K562 (cell line): ENCODE measurements around the gene NKAPL. TPM values are rescaled to one million over a fixed set of nuclear protein-coding genes. Genes with fewer than 3 reads are reported as not detected.
A peak's percentile ranks its signal among the peaks of the same experiment; 100 is the strongest.

Experiments
- ETV6 ChIP-seq, 3 experiments: fragments of 150-350 bp in 1 of 3; sonication (generic) in 1 of 3; formaldehyde crosslinking in 1 of 3; IDR thresholded peaks; 2 replicates each; pipeline versions ENCODE4 v1.6.1 to v1.8.0; 2014 to 2022; ENCODE audit warnings: borderline replicate concordance in 2 of 3, low read depth in 2 of 3, antibody characterized with exemption in 1 of 3, low read length in 1 of 3, mild to moderate bottlenecking in 1 of 3, missing genetic modification reagents in 1 of 3
- FOSL1 ChIP-seq: fragments of 200-800 bp; sonication (Bioruptor generic); conservative IDR thresholded peaks from 2 replicates; pipeline ENCODE4 v1.6.1; 2016; ENCODE audit warnings: missing genetic modification characterization, missing compliant biosample characterization
- MCM5 ChIP-seq: fragments of 450-650 bp; IDR thresholded peaks from 2 replicates; pipeline ENCODE4 v1.6.1; 2016; ENCODE audit warnings: low read depth
- POLR2B ChIP-seq: fragments of 450-650 bp; IDR thresholded peaks from 2 replicates; pipeline ENCODE4 v1.6.1; 2018; ENCODE audit warnings: low read depth; ENCODE audit not compliant: partially characterized antibody
- TAF9B ChIP-seq: fragments of 450-650 bp; IDR thresholded peaks from 2 replicates; pipeline ENCODE4 v1.6.1; 2018; ENCODE audit warnings: mild to moderate bottlenecking; ENCODE audit not compliant: partially characterized antibody
- XRCC4 ChIP-seq: IDR thresholded peaks from one replicate; pipeline ENCODE4 v1.6.1; 2011; ENCODE audit not compliant: insufficient read depth, insufficient read length; ENCODE audit errors: extremely low read depth
- polyA plus RNA-seq, 8 experiments: library from polyadenylated mRNA; depleted of rRNA in 4 of 8; stranded (reverse) in 5 of 8; unstranded in 3 of 8; fragments of >200 nt; fragmentation: Nextera tagmentation in 2 of 8; fragmentation: Illumina TruSeq in 1 of 8; extraction: Ambion mirVana in 2 of 8; extraction: Trizol in 1 of 8; gene quantifications; 2 replicates each; pipeline versions ENCODE4 v1.2.1 to v1.2.3, GENCODE V29; 2011 to 2014; ENCODE audit warnings: inconsistent platforms in 1 of 8, missing spikeins in 1 of 8
- total RNA-seq, 7 experiments: library from RNA; depleted of rRNA in 6 of 7; stranded (reverse); fragments of >200 nt in 6 of 7; fragmentation: Illumina TruSeq in 2 of 7; extraction: Trizol in 2 of 7; gene quantifications; 2 replicates each; pipeline versions ENCODE4 v1.2.1 to v1.2.3, GENCODE V29; 2011 to 2021; ENCODE audit warnings: low replicate concordance in 1 of 7
- TF ChIP-seq, protein P1 (sequence below), 2 experiments: fragments of 450-650 bp in 1 of 2; sonication (generic) in 1 of 2; formaldehyde crosslinking in 1 of 2; IDR thresholded peaks; 2 replicates each; pipeline versions ENCODE4 v1.7.1 to v1.9.0; 2016 to 2022; ENCODE audit warnings: inconsistent platforms in 1 of 2, mild to moderate bottlenecking in 1 of 2, missing genetic modification reagents in 1 of 2
- TF ChIP-seq, protein P2 (sequence below), 2 experiments: fragments of 150-350 bp in 1 of 2; IDR thresholded peaks; 2 replicates each; pipeline ENCODE4 v1.6.1; 2012 to 2016; ENCODE audit warnings: low read depth in 2 of 2, low read length in 2 of 2, mild to moderate bottlenecking in 1 of 2, moderate library complexity in 1 of 2
- TF ChIP-seq, protein P3 (sequence below): fragments of 450-650 bp; formaldehyde crosslinking; IDR thresholded peaks from 2 replicates; pipeline ENCODE4 v1.4.0; 2020; ENCODE audit warnings: mild to moderate bottlenecking, moderate library complexity

The NKAPL gene
- total and polyA plus RNA-seq, 9 of the 15 experiments (the other 6 are each of a cell fraction or from before 2014, with no cell fraction given) = not detected

DNA sequence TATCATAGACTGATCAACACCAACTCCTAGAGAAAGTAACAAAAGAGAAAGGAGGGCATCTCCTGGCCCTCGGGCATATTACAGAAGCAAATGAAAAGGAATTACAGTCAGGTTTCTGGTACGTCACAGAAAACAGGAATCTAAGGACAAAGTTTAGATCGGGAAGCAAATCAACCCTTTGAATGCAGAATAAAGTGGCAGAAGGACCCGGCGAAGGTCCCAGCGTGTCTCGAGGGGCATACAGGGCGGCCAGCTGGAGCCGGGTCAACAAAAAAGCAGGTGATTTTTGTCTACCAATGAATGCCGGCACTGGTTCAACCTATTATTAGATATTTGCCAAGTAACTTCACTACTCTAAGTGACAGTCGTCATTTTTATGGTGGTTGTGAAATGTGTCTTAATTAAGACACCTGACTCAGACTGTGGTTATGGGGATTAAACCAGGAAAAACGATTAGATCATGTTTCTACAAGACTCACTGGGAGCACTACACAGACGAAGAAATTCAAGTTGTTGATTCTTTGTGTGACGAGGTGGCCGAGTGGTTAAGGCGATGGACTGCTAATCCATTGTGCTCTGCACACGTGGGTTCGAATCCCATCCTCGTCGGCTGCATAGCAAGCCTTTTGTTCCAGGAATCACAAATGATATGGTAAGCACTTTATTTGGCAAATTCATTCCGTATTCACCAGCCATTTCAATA lies 46.4 kb upstream of the NKAPL start (continued):
- TF ChIP-seq, protein P1, sequence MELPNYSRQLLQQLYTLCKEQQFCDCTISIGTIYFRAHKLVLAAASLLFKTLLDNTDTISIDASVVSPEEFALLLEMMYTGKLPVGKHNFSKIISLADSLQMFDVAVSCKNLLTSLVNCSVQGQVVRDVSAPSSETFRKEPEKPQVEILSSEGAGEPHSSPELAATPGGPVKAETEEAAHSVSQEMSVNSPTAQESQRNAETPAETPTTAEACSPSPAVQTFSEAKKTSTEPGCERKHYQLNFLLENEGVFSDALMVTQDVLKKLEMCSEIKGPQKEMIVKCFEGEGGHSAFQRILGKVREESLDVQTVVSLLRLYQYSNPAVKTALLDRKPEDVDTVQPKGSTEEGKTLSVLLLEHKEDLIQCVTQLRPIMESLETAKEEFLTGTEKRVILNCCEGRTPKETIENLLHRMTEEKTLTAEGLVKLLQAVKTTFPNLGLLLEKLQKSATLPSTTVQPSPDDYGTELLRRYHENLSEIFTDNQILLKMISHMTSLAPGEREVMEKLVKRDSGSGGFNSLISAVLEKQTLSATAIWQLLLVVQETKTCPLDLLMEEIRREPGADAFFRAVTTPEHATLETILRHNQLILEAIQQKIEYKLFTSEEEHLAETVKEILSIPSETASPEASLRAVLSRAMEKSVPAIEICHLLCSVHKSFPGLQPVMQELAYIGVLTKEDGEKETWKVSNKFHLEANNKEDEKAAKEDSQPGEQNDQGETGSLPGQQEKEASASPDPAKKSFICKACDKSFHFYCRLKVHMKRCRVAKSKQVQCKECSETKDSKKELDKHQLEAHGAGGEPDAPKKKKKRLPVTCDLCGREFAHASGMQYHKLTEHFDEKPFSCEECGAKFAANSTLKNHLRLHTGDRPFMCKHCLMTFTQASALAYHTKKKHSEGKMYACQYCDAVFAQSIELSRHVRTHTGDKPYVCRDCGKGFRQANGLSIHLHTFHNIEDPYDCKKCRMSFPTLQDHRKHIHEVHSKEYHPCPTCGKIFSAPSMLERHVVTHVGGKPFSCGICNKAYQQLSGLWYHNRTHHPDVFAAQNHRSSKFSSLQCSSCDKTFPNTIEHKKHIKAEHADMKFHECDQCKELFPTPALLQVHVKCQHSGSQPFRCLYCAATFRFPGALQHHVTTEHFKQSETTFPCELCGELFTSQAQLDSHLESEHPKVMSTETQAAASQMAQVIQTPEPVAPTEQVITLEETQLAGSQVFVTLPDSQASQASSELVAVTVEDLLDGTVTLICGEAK (IDR thresholded peaks at IDR 0.05) = peak; percentile 91
- TF ChIP-seq, protein P1 (CRISPR knock-in tag; IDR thresholded peaks at IDR 0.05) = no peak
- TF ChIP-seq POLR2B (peak; percentile 25), ETV6 (IDR thresholded peaks at IDR 0.05; ENCODE audit: borderline replicate concordance in 1 of 2, low read depth in 2 of 2, low read length in 1 of 2) (no peak), ETV6 (CRISPR knock-in tag; IDR thresholded peaks at IDR 0.05; ENCODE audit: borderline replicate concordance) (no peak), XRCC4 (no peak), MCM5 (no peak), TAF9B (no peak), FOSL1 (tag) (peak; percentile 87)
- TF ChIP-seq, protein P2, sequence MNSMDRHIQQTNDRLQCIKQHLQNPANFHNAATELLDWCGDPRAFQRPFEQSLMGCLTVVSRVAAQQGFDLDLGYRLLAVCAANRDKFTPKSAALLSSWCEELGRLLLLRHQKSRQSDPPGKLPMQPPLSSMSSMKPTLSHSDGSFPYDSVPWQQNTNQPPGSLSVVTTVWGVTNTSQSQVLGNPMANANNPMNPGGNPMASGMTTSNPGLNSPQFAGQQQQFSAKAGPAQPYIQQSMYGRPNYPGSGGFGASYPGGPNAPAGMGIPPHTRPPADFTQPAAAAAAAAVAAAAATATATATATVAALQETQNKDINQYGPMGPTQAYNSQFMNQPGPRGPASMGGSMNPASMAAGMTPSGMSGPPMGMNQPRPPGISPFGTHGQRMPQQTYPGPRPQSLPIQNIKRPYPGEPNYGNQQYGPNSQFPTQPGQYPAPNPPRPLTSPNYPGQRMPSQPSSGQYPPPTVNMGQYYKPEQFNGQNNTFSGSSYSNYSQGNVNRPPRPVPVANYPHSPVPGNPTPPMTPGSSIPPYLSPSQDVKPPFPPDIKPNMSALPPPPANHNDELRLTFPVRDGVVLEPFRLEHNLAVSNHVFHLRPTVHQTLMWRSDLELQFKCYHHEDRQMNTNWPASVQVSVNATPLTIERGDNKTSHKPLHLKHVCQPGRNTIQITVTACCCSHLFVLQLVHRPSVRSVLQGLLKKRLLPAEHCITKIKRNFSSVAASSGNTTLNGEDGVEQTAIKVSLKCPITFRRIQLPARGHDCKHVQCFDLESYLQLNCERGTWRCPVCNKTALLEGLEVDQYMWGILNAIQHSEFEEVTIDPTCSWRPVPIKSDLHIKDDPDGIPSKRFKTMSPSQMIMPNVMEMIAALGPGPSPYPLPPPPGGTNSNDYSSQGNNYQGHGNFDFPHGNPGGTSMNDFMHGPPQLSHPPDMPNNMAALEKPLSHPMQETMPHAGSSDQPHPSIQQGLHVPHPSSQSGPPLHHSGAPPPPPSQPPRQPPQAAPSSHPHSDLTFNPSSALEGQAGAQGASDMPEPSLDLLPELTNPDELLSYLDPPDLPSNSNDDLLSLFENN (IDR thresholded peaks at IDR 0.05; ENCODE audit: low read depth in 2 of 2, low read length in 2 of 2) = 0 out of 4 replicates have a peak, but pooled peaks have one; percentile 15 to 51
- TF ChIP-seq, protein P3, sequence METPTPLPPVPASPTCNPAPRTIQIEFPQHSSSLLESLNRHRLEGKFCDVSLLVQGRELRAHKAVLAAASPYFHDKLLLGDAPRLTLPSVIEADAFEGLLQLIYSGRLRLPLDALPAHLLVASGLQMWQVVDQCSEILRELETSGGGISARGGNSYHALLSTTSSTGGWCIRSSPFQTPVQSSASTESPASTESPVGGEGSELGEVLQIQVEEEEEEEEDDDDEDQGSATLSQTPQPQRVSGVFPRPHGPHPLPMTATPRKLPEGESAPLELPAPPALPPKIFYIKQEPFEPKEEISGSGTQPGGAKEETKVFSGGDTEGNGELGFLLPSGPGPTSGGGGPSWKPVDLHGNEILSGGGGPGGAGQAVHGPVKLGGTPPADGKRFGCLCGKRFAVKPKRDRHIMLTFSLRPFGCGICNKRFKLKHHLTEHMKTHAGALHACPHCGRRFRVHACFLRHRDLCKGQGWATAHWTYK = no peak
